ENCODE results near the gene DDC. TPM values are rescaled to one million over a fixed set of nuclear protein-coding genes. Genes with fewer than 3 reads are reported as not detected.

Gene DDC
- total RNA-seq, 1 experiment from 2014 or later = 87.0 TPM

DNA sequence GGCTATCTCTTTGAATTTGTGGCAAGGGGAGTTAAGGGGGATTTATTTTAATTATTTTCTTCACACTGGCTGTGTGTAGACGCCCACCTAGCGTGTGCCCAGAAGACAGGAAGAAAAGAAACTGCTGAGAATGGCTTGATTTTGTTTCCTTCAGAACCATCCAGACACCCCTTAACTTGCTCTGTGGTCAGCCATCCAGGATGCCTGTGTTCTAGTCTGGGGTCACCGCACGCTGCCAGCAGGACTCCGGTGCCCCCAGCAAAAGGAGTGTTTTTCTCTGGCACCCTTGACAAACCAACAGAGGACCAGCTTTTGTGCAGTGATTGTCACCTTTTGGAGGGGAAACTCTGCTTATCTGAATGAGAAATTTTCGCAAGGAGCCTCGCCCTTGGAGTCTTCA lies 5.3 kb downstream of the DDC start:
- Histone ChIP-seq H3K9me3 (no peaks in the 10 kb centered on the region), H3K4me3 (ENCODE audit: low read depth, low read length) (no peak overlapping the region), H3K27me3 (replicated peaks; ENCODE audit: control insufficient read depth, insufficient read depth, low read length) (no peaks in the 10 kb centered on the region), H3K4me1 (peaks cover 52% of the 10 kb centered on the region), H3K36me3 (ENCODE audit: control insufficient read depth, insufficient read depth, low read length) (no peaks in the 10 kb centered on the region)
- TF ChIP-seq CTCF (IDR thresholded peaks at IDR 0.05; ENCODE audit: insufficient read depth in 1 of 2, low read depth in 1 of 2, low read length in 1 of 2, severe bottlenecking in 1 of 2, unreplicated experiment in 1 of 2) = no peak
- Mint-ChIP-seq H3K27ac (ENCODE audit: unreplicated experiment) (no peak overlapping the region), H3K27me3 (ENCODE audit: insufficient read depth, unreplicated experiment) (no peaks in the 10 kb centered on the region), H3K36me3 (ENCODE audit: insufficient read depth, unreplicated experiment) (peaks cover 12% of the 10 kb centered on the region), H3K4me3 (ENCODE audit: unreplicated experiment) (no peak overlapping the region), H3K4me1 (ENCODE audit: low read depth, unreplicated experiment) (peaks cover 54% of the 10 kb centered on the region), H3K9me3 (ENCODE audit: unreplicated experiment) (no peaks in the 10 kb centered on the region)
- intact Hi-C loops (cut with micrococcal nuclease; ENCODE audit: unreplicated experiment) = loop anchor here (10.0 kb wide), 1 partner anchor 1045 kb away; no protein-coding TSS in a partner anchor
- BruUV-seq (replicated peaks) = no TSS peak
- ChIA-PET CTCF (no interaction called here), POLR2A (no interaction called here)
- no peak for DNase-seq

GRCh38 chr7:50558294-50559053 lies 6.7 kb downstream of the DDC start:
- peak overlapping the region; percentile 10 for H3K4me3 Mint-ChIP-seq (ENCODE audit: unreplicated experiment)
- BruUV-seq (replicated peaks) = no TSS peak
- no peaks in the 10 kb centered on the region for H3K27me3 Mint-ChIP-seq (ENCODE audit: insufficient read depth, unreplicated experiment)
- H3K36me3 Mint-ChIP-seq (ENCODE audit: insufficient read depth, unreplicated experiment) = peaks cover 12% of the 10 kb centered on the region
- H3K9me3 ChIP-seq = no peaks in the 10 kb centered on the region
- CTCF ChIA-PET = no interaction called here
- no peaks in the 10 kb centered on the region for H3K27me3 ChIP-seq (replicated peaks; ENCODE audit: control insufficient read depth, insufficient read depth, low read length)
- H3K4me1 ChIP-seq = peaks cover 65% of the 10 kb centered on the region
- peaks cover 53% of the 10 kb centered on the region for H3K4me1 Mint-ChIP-seq (ENCODE audit: low read depth, unreplicated experiment)
- H3K4me3 ChIP-seq (ENCODE audit: low read depth, low read length) = no peak overlapping the region
- peak; percentile 48 to 50 for DNase-seq
- H3K36me3 ChIP-seq (ENCODE audit: control insufficient read depth, insufficient read depth, low read length) = 0 out of 2 replicates have a peak, but pooled peaks cover 1% of the 10 kb centered on the region
- no peaks in the 10 kb centered on the region for H3K9me3 Mint-ChIP-seq (ENCODE audit: unreplicated experiment)
- intact Hi-C loops (cut with micrococcal nuclease; ENCODE audit: unreplicated experiment) = loop anchor here (1.0 kb wide), 1 partner anchor 33 kb away; no protein-coding TSS in a partner anchor
- POLR2A ChIA-PET = no interaction called here
- H3K27ac Mint-ChIP-seq (ENCODE audit: unreplicated experiment) = peak overlapping the region; percentile 9
- no peak for TF ChIP-seq CTCF (IDR thresholded peaks at IDR 0.05; ENCODE audit: insufficient read depth in 1 of 2, low read depth in 1 of 2, low read length in 1 of 2, severe bottlenecking in 1 of 2, unreplicated experiment in 1 of 2)

- CTCF ChIA-PET = no interaction called here
- intact Hi-C loops (cut with micrococcal nuclease; ENCODE audit: unreplicated experiment) = no loop called here
- H3K4me3 Mint-ChIP-seq (ENCODE audit: unreplicated experiment) = no peak overlapping the region
Measured at GRCh38 chr7:50557099-50557498, 8.1 kb downstream of the DDC start.

More at GRCh38 chr7:50557099-50557498, 8.1 kb downstream of the DDC start:
- peaks cover 75% of the 10 kb centered on the region for H3K4me1 ChIP-seq
- no peak for TF ChIP-seq CTCF (IDR thresholded peaks at IDR 0.05; ENCODE audit: insufficient read depth in 1 of 2, low read depth in 1 of 2, low read length in 1 of 2, severe bottlenecking in 1 of 2, unreplicated experiment in 1 of 2)
- H3K27me3 ChIP-seq (replicated peaks; ENCODE audit: control insufficient read depth, insufficient read depth, low read length) = no peaks in the 10 kb centered on the region
- H3K4me3 ChIP-seq (ENCODE audit: low read depth, low read length) = no peak overlapping the region
- BruUV-seq (replicated peaks) = no TSS peak
- H3K36me3 ChIP-seq (ENCODE audit: control insufficient read depth, insufficient read depth, low read length) = peaks cover 1% of the 10 kb centered on the region; the same call in 1 of the 2 replicates
- Mint-ChIP-seq H3K4me1 (ENCODE audit: low read depth, unreplicated experiment) (peaks cover 61% of the 10 kb centered on the region), H3K27me3 (ENCODE audit: insufficient read depth, unreplicated experiment) (no peaks in the 10 kb centered on the region), H3K9me3 (ENCODE audit: unreplicated experiment) (no peaks in the 10 kb centered on the region), H3K36me3 (ENCODE audit: insufficient read depth, unreplicated experiment) (peaks cover 18% of the 10 kb centered on the region), H3K27ac (ENCODE audit: unreplicated experiment) (peak overlapping the region; percentile 61)
- no peaks in the 10 kb centered on the region for H3K9me3 ChIP-seq
- DNase-seq = no peak
- POLR2A ChIA-PET = interaction anchor here (1.8 kb wide), 1 partner anchor 8 kb away, joined by 9 read pairs; the partner anchor contains the start of gene DDC

All from Caco-2 (cell line).